GM18520 (cell line): Measurements from ENCODE around the gene TPT1.
"Not testable (repeated sequence)": the region's sequence is repeated elsewhere in the genome, so short reads cannot be mapped to it uniquely, and the experiment has no call there.

ENCODE experiments used
- ATAC-seq: cut with Tn5 transposase; IDR thresholded peaks from one replicate; pipeline ENCODE4 v1.9.1; 2021; ENCODE audit not compliant: unreplicated experiment

Gene TPT1

GRCh38 chr13:45303866-45304265, 37.1 kb downstream of the TPT1 start:
- ATAC-seq = no peak

- ATAC-seq = no peak
These were observed 38.0 kb downstream of the TPT1 start for GRCh38 chr13:45303026-45303425.

- no peak for ATAC-seq
These were observed 38.5 kb downstream of the TPT1 start for GRCh38 chr13:45302507-45302906.

- no peak for ATAC-seq
These were observed 39.7 kb downstream of the TPT1 start for GRCh38 chr13:45301263-45301662.

GRCh38 chr13:45300190-45300985, 40.6 kb downstream of the TPT1 start:
- no peak for ATAC-seq

- no peak for ATAC-seq
These were observed 41.8 kb downstream of the TPT1 start for GRCh38 chr13:45299194-45299593.

- not testable (repeated sequence) for ATAC-seq
These were observed 42.4 kb downstream of the TPT1 start for GRCh38 chr13:45298550-45298949.

GRCh38 chr13:45298206-45298505, 42.8 kb downstream of the TPT1 start:
- ATAC-seq = no peak

GRCh38 chr13:45297456-45298205, 43.4 kb downstream of the TPT1 start:
- no peak for ATAC-seq

- ATAC-seq = no peak
These were observed 44.7 kb downstream of the TPT1 start for GRCh38 chr13:45296259-45296658.

GRCh38 chr13:45295536-45295935, 45.4 kb downstream of the TPT1 start:
- ATAC-seq = no peak

GRCh38 chr13:45292176-45292575, 48.8 kb downstream of the TPT1 start:
- ATAC-seq = no peak

GRCh38 chr13:45289936-45290563, 50.9 kb downstream of the TPT1 start:
- no peak for ATAC-seq
